Stimulated activated CD4-positive, alpha-beta T cell treated with anti-CD3 and anti-CD28 coated beads, Interleukin-1b, Interleukin-23, amount 100 ng/mL, for 1 hour (primary cell): ENCODE measurements around the gene GRID2IP.

Experiments used
- DNase-seq, 2 donors: peaks; one replicate each; pipeline ENCODE4 v3.0.0-alpha.2; 2020; ENCODE audit warnings: low read depth in 2 of 2

The GRID2IP gene

GRCh38 chr7:6520163-6520981 is 30.9 kb downstream of the GRID2IP start:
- DNase-seq: no peak

GRCh38 chr7:6516387-6516983 is 34.8 kb downstream of the GRID2IP start:
- peak in 1 of 2 donors; percentile 35 for DNase-seq

- no peak for DNase-seq
These were observed 37.7 kb downstream of the GRID2IP start for GRCh38 chr7:6513541-6513940.

DNA sequence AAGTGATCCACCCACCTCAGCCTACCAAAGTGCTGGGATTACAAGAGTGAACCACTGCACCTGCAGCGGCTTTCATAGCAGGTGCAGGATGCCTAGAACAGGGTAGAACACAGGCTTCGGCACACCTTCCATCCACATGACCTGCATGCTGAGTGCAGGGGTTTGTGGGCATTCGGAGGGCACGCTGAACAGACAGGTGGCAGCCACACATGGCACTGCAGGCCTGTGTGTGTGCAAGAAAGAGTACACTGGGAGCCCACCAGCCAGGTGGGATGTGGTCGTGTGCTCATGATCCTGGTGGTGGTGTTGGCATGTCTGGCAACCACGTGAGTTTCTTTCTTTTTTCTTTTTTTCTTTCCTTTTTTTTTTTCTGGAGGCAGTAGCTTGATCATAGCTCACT is 38.4 kb downstream of the GRID2IP start:
- no peak for DNase-seq

- DNase-seq: no peak
These were observed 40.7 kb downstream of the GRID2IP start for GRCh38 chr7:6510476-6511133.

DNA sequence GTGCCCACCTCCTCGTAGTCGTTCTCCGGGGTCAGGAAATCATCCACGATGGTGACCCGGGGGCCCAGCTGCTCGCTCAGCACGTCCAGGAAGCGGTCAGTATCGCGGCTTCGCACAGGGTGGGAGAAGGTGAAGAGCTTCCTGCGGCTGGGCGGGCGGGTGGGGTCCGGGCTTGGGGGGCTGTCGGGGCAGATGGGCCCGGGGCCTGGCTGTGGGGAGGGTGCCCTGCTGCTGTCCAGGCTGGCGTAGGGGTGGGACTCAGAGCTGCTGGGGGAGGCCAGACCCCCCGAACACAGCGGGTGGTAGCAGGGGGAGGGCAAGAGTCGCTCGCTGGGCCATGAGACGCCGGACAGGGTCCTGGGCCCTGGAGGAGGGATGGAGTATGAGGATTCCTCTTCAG is 42.3 kb downstream of the GRID2IP start:
- no peak for DNase-seq

DNA sequence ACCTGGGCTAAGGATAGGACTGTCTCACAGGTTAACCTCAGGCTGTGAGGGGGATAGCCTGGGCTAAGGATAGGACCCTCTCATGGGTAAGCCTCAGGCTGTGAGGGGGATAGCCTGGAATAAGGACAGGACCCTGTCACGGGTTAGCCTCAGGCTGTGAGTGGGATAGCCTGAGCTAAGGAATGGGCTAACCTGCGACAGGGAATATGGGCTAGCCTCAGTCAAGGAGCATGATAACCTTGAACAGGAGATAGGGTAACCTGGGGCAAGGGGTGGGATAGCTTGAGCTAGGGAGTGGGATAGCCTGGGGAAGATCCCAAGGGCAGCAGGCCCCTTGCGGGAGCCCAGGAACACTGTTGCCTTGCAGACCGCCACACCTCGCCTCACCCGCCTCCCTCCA is 42.7 kb downstream of the GRID2IP start:
- no peak for DNase-seq

DNA sequence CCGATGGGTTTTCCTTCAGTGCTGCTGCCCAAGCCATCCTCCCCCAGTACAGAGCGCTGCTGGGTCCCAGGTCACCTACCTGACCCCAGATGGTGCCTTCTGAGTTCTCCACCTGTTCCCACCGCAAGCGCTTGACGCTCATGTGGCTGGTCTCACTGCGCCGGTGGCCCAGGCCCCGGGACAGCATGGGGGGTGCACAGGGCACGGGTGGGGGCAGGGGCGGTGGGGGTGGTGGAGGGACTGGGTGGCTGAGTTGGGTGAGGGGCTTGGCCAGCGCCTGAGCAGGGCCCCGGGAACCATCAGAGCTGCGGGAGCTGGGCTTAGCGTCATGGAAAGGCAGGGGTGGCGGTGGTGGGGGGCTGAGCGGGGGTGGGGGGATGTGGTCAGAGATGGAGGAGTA is 43.4 kb downstream of the GRID2IP start:
- no peak for DNase-seq

DNA sequence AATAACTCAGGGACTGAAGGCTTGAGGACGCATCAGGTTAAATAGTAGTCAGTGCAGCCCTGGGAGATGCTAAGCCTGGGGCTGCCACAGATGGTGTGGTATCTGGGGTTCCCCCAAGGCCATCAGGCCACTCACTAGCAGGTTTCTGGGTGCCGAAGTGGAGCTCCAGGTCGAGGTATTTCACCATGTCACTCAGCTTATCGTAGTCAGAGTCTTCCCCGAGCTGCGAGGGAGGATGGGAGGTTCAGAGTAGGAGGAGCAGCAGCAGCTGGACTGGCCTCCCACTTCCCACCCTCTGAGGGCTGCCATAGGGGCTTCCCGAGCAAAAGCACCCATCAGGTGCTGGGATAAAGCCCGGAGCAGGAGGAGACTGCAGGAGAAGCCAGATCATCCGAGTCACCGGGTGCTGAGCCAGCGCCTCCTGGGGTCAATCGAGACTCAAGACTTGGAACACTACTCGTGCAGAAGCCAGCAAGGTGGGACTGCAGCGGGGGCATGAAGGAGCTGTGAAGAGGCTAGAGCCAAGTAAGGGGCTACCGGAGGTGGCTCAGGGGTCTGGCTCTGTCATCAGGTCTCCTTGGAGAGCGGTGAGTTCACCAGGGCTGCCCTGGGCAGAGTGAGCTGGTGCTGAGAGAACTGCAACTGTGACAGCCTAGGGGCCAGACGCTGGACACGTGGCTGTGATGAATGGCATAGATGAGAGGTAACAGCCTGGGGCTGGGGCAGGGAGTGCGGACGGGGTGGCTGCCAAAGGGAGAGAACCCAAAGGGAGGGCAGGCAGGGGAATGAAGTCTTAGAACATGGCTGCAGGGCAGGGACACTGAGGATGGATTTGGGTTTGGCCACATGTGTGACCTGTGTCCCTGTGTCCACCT is 45.3 kb downstream of the GRID2IP start:
- DNase-seq: no peak

- DNase-seq: no peak
These were observed 46.3 kb downstream of the GRID2IP start for GRCh38 chr7:6504996-6505395.

DNA sequence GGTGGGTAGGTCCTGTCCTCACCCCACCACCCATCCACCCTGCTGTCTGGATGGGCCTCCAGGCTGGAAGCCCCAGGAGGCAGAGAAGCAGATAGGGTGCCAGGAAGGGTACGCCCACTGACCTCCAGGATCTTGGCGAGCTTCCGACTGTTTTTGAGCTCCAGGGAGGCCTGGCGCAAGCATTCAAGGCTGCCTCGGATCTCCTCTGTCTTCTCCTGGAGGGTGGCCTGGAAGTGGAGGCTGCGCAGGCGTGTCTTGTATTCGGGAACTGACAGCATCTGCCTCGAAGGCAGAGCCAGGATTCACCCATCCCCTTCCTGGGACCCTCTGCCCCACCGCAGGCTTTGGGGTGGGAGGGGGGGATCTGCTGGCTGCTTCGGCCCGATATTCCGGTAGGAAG is 48.4 kb downstream of the GRID2IP start:
- no peak for DNase-seq

DNA sequence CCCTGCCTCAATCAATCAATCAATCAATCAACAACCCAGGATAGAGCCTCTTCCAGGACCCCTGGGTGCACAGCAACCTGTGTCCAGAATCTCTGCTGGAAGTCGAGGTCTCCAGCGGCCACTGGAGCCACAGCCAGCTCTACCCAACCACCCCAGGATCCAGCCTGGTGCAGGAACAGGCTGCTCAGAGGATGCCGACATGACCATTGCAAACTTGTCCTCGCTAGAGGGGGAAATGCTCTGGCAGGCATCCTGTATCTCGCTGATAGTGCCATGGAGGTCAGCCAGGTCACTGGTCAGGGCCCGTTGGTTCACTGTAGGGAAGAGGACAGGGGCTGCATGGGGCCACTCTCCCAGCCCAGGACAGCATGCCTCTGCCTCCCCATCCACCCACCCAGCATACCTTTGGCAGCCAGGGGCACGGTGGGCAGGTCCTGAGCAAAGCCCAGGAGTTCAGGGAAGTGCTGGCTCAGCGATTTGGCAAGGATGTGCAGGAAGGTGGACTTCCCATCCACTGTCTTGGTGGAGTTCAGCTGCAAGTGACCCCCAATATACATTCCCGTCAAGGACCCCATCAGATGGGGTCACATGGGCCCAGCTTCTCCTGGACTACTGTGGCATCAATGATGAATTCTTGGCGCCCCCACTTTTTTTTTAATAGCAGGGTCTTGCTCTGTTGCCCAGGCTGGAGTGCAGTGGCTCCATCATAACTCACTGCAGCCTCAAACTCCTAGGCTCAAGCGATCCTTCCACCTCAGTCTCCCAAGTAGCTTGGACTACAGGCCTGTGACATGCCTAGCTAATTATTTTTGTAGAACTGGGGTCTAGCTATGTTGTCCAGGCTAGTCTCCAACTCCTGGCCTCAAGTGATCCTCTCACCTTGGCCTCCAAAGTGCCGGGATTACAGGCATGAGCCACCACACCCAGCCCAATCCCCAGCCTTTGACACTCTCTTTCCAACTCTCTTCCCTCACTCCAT is 49.4 kb downstream of the GRID2IP start:
- no peak for DNase-seq

DNA sequence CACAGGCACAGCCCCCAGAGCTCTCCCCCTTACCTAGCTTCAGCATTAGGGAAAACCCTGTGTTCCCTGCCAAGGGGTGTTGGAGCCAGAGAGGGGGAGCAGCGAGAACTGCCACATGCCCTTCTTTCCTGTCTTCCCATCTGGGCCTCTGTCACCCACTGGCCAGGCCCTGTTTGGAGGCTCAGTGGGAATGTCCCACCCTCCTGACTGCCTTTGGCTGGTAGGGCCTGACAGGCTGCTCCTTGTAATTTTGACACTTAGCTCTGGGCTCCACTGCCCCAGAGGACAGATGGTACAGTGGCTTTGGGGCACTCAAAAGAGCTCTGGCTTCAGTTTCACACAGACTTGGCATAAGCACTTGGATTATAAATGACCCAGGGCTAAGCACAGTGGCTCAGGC is 50.6 kb downstream of the GRID2IP start:
- no peak for DNase-seq

DNA sequence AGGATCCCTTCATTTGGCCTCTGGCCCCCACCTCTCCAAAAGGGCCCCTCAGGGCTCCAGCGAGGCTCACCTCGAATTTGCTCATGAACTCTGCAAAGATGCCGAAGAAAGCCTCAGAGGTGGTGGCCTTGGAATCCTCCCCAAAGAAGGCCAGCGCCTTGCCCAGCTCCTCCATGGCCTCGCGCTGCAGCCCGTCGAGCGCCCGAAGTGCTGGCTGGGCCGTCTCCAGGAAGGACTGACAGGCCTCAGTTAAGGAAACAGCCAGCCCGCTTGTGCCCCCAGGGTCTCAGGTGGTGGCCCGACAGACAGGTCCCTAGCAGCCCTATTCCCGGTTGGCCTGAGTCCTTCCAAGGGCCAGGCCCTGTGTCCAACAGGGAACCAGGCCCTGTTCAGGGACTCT is 53.3 kb downstream of the GRID2IP start:
- DNase-seq: no peak

DNA sequence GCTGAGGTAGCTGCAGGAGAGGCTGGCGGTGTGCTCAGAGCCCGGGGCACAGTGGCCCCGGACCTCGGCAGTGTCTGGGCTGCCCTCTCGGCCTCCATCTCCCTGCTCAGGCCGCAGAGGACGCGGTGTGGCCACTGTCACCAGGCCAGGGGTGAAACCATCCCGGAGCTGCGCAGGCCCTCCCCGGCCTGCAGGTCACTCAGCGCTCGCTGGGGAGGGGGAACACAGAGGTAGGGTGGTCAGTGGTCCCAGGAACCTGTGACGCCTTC is 53.7 kb downstream of the GRID2IP start:
- DNase-seq: no peak

DNA sequence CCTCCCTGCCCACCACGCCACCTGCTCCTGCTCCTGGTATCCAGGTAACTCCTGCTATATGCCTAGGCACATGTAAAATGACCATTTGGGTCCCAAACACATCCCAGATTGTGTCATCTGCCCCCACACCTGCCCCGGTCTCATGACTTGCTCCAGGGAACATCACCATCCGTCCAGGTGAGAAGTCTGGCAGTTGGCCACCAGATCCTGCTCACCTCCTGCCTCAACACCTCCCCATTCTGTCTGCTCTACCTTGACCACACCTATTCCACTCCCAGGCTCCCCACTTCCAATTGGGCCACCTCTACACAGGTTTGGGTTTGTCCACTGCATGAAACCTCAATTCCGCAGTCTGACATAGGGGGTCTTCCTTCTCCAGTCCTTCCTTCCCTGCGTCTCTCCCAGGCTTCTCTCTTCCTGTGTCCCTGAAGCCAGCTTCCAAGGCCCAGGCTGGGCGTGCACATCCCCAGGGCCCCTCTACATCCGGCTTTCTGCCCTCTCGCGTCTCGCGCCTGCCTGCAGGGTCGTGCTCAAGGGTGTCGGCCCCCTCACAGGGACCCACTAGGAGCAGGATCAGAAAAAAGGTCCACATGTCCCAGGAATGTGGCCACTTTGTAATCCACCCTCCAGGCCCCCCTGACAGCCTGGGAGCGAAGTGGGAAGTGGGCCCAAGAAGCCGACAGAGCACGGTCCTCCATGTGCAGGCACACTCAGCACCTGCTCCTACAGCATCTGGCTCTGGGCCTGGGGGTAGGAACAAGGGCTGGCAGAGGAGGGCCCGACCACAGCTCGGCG is 54.2 kb downstream of the GRID2IP start:
- DNase-seq: no peak

DNA sequence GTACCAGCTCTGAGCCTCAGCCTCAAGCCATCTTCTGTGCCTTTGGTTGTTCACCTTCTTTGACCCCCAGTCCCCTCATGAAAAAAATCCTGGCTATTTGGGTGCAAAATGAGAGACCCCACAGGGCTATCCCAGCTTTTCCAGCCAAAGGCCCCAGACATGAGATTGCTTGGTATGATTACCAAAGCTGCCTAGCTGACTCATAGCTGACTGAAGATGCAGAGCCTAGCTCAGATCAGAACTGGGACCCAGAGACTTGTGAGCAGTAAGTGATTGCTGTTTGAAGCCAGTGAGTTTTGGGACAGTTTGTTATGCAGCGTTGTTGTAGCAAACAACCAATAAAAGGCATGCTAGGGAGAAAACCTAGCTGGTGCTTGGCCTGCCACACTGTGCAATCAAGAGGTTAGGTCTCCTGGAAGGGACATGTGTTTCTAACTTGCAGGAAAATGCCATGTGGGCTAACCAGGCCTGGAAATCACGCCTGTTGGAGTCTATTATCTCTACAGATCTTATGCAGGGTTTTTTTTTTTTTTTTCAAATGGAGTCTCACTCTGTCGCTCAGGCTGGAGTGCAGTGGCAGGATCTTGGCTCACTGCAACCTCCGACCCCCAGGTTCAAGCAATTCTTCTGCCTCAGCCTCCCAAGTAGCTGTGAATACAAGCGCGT is 55.5 kb downstream of the GRID2IP start:
- no peak for DNase-seq

- no peak for DNase-seq
These were observed 56.9 kb downstream of the GRID2IP start for GRCh38 chr7:6494365-6494764.

DNA sequence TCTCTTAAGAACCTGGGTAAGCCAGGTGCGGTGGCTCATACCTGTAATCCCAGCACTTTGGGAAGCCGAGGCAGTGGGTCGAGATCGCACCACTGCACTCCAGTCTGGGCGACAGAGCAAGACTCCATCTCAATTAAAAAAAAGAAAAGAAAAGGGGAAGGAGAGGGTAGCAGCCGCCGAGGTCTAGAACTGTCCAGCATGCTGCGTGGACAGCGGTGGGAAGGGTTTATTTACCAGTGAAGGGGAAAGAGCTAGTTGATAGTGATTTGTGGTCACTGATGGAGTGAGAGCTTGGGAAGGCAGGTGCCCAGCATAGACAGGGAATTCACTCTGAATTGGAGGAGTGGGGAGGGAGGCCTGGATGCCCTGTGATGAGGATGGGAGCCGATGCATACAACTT is 60.1 kb downstream of the GRID2IP start:
- no peak for DNase-seq

- DNase-seq: no peak
These were observed 61.6 kb downstream of the GRID2IP start for GRCh38 chr7:6489612-6490011.
